Subcutaneous abdominal adipose tissue (tissue), 5 donors: Measurements from ENCODE around the gene CLEC12A.

Experiments
- H3K27ac ChIP-seq: one replicate; pipeline ENCODE4 v1.7.0; 2013; ENCODE audit warnings: low read depth, mild to moderate bottlenecking, inconsistent platforms, low read length, moderate library complexity
- H3K27me3 ChIP-seq, 5 donors: one replicate each; pipeline ENCODE4 v1.7.0; 2013; ENCODE audit warnings: low read length in 5 of 5, inconsistent platforms in 1 of 5; ENCODE audit not compliant: control insufficient read depth in 5 of 5, insufficient read depth in 4 of 5
- H3K36me3 ChIP-seq, 5 donors: one replicate each; pipeline ENCODE4 v1.7.0; 2013; ENCODE audit warnings: low read length in 5 of 5; ENCODE audit not compliant: control insufficient read depth in 5 of 5, insufficient read depth in 5 of 5
- H3K4me1 ChIP-seq, 5 donors: one replicate each; pipeline ENCODE4 v1.7.0; 2013; ENCODE audit warnings: low read length in 5 of 5, mild to moderate bottlenecking in 3 of 5, moderate library complexity in 1 of 5; ENCODE audit not compliant: control insufficient read depth in 5 of 5, insufficient read depth in 5 of 5
- H3K4me3 ChIP-seq, 5 donors: one replicate each; pipeline ENCODE4 v1.7.0; 2013; ENCODE audit warnings: low read length in 5 of 5, low read depth in 1 of 5
- H3K9ac ChIP-seq, 5 donors: one replicate each; pipeline ENCODE4 v1.7.0; 2013; ENCODE audit warnings: low read length in 5 of 5, mild to moderate bottlenecking in 4 of 5, moderate library complexity in 3 of 5
- H3K9me3 ChIP-seq, 5 donors: one replicate each; pipeline ENCODE4 v1.7.0; 2013; ENCODE audit warnings: low read length in 5 of 5; ENCODE audit not compliant: control insufficient read depth in 5 of 5
- donor health status: healthy.
- donor health status: healthy.
- donor health status: healthy.
- donor health status: healthy.
- donor health status: healthy.

The CLEC12A gene

DNA sequence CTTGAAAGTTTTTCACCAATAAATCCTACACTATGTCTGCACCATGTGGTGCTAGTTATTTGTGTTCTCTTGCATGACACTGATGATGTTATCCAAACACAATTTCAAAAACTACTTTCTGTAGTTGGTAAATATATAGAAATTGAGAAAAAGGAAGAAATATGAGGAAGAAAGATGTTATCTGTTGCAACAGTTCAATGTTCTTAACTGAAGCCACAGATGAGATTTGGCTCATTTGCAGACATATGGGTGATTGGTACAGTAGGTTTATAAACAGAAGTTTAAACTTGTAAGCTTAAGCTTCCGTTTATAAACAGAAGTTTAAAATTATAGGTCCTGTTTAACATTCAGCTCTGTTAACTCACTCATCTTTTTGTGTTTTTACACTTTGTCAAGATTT is at the start of gene CLEC12A:
TSS of gene CLEC12A (plus strand) at position 229 of the 400 bp plus-strand sequence. CDS start 188 bp downstream, outside the sequence.
- Histone ChIP-seq H3K27ac (no peak within 1 kb of the TSS), H3K9ac (no peak within 1 kb of the TSS), H3K4me3 (no peak within 1 kb of the TSS)

DNA sequence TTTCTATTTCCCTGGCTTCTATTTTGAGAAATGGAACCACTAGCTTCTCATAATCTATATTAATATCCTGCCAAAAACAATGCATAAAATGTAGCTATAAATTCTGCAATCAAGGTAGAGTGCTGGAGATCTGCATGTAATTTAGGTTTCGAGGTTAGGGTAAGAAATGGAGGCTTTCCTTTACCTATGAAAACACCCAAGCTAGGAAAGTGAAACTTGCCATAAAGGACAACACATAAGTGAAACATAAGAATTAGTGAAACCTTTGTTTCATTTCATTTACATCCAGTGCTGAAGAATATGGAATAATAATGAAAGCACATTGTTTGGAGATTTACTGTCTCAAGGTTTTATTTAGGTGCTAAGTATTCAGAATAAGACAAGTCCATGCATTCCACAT is 48.8 kb upstream of the CLEC12A start:
- Histone ChIP-seq H3K27me3 (peaks cover 0 to 4% (median 0%) of the 10 kb centered on the region in 5 donors), H3K27ac (no peak overlapping the region), H3K9me3 (no peaks in the 10 kb centered on the region), H3K36me3 (no peaks in the 10 kb centered on the region), H3K4me3 (no peak overlapping the region), H3K9ac (no peak overlapping the region), H3K4me1 (peaks cover 0 to 3% (median 0%) of the 10 kb centered on the region in 5 donors)

More for the DNA sequence above, at the start of gene CLEC12A:
- Histone ChIP-seq H3K9me3 (no peaks in the 10 kb centered on the region), H3K27me3 (no peaks in the 10 kb centered on the region), H3K4me1 (no peaks in the 10 kb centered on the region), H3K36me3 (no peaks in the 10 kb centered on the region)

GRCh38 chr12:9925705-9926393 is 45.4 kb upstream of the CLEC12A start:
- H3K9ac ChIP-seq: no peak overlapping the region

GRCh38 chr12:9926876-9927275 is 44.3 kb upstream of the CLEC12A start:
- Histone ChIP-seq H3K27ac (no peak overlapping the region), H3K9ac (no peak overlapping the region), H3K27me3 (no peaks in the 10 kb centered on the region), H3K36me3 (no peaks in the 10 kb centered on the region), H3K4me1 (peaks cover 0 to 3% (median 0%) of the 10 kb centered on the region in 5 donors), H3K4me3 (no peak overlapping the region), H3K9me3 (no peaks in the 10 kb centered on the region)

More at GRCh38 chr12:9925705-9926393, 45.4 kb upstream of the CLEC12A start:
- Histone ChIP-seq H3K27me3 (no peaks in the 10 kb centered on the region), H3K36me3 (no peaks in the 10 kb centered on the region), H3K9me3 (no peaks in the 10 kb centered on the region), H3K4me3 (peak overlapping the region; percentile 48 to 66 (median 54)), H3K27ac (no peak overlapping the region), H3K4me1 (peaks cover 0 to 3% (median 0%) of the 10 kb centered on the region in 5 donors)

DNA sequence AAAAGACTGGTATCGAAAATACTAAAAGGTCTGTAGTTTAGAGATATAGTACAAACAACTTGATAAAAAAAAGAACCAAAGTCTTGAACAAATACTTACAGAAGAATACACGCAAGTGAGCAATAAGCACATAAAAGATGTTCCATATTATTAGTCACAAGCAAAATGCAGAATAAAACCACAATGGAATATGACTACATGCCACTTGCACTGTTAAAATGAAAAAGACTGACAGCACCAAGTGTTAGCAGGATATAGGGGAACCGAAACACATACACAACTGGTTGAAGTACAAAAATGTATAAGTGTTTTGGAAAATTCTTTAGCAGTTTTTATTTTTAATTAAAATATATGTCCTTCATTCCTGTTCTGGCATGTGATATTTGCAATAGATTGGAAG is 42.6 kb upstream of the CLEC12A start:
- Histone ChIP-seq H3K4me3 (no peak overlapping the region), H3K9ac (no peak overlapping the region), H3K27me3 (no peaks in the 10 kb centered on the region), H3K4me1 (peaks cover 0 to 3% (median 0%) of the 10 kb centered on the region in 5 donors), H3K27ac (no peak overlapping the region), H3K36me3 (no peaks in the 10 kb centered on the region), H3K9me3 (no peaks in the 10 kb centered on the region)

DNA sequence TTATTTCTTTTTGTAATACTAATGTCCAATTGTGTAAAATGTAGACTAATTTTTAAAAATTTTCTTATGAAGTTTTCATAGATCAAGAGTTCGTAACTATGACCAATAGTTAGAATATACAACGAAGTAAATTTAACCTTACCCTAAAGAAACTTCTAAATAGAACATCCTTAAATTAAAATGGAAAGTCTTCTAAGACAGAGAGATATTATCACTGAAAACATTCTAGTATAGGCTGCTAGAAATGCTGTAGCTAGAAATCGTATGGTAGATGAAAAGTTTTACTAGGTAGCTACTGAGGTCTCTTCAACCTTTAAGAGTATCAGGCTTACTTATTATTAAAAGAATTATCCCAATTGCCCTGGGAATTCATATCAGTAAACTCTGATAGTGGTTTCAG is 40.0 kb upstream of the CLEC12A start:
- no peaks in the 10 kb centered on the region for H3K36me3 ChIP-seq
- no peaks in the 10 kb centered on the region for H3K4me1 ChIP-seq
- H3K27ac ChIP-seq: no peak overlapping the region
- no peak overlapping the region for H3K4me3 ChIP-seq
- no peak overlapping the region for H3K9ac ChIP-seq
- H3K9me3 ChIP-seq: no peaks in the 10 kb centered on the region
- H3K27me3 ChIP-seq: no peaks in the 10 kb centered on the region

DNA sequence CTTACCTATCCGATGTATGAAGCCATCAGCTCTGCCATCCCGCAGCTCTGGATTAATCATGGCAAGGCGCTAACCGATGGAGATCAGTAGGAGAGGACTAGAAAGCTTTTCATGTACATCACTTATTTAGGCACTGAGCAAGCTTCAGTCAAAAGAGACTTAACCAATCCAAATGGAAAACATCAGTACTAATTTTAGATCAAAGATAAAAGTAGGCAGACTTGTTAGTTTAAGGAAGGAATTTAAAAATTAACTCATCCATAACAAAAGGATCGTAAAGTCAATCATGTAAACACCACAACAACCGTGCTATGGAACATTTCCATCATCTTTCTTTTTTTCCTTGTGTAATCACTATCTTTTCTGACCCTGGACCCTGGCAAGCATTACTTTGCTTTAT is 38.9 kb upstream of the CLEC12A start, which contains the start of gene CLEC2A:
TSS of gene CLEC2A (minus strand) at position 101 of the 400 bp plus-strand sequence. CDS start at position 60, 41 bp downstream.
- Histone ChIP-seq H3K27me3 (no peaks in the 10 kb centered on the region), H3K9ac (no peak within 1 kb of the TSS), H3K9me3 (no peaks in the 10 kb centered on the region)

GRCh38 chr12:9933958-9934357 is 37.3 kb upstream of the CLEC12A start:
- H3K4me1 ChIP-seq: no peaks in the 10 kb centered on the region
- no peaks in the 10 kb centered on the region for H3K9me3 ChIP-seq
- H3K9ac ChIP-seq: no peak overlapping the region
- H3K4me3 ChIP-seq: no peak overlapping the region
- H3K36me3 ChIP-seq: no peaks in the 10 kb centered on the region
- H3K27me3 ChIP-seq: no peaks in the 10 kb centered on the region
- no peak overlapping the region for H3K27ac ChIP-seq

More for the DNA sequence above, 38.9 kb upstream of the CLEC12A start, which contains the start of gene CLEC2A:
- Histone ChIP-seq H3K36me3 (no peaks in the 10 kb centered on the region), H3K27ac (no peak within 1 kb of the TSS), H3K4me3 (no peak within 1 kb of the TSS), H3K4me1 (no peaks in the 10 kb centered on the region)

DNA sequence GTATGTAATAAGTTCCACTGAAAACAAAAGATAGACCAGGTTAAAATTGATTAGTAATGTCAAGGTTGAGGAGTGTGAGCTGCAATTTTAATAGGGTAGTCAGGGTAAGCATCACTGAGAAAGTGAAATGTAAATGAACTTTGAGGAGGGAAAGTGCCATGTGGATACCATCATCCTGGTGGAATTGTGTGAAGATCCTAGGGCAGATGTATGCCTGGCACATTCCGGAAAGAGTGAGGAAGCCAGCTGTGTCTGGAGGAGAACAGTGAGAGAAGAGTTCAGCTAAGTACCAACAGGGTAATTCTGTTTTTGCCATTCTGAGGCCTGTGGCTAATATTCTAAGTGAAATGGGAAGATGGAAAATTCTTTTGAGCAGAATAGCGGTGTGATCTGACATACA is 36.2 kb upstream of the CLEC12A start:
- no peaks in the 10 kb centered on the region for H3K27me3 ChIP-seq
- H3K4me3 ChIP-seq: no peak overlapping the region
- no peak overlapping the region for H3K27ac ChIP-seq
- no peaks in the 10 kb centered on the region for H3K9me3 ChIP-seq
- H3K36me3 ChIP-seq: no peaks in the 10 kb centered on the region
- H3K4me1 ChIP-seq: no peaks in the 10 kb centered on the region
- no peak overlapping the region for H3K9ac ChIP-seq

GRCh38 chr12:9936591-9936990 is 34.6 kb upstream of the CLEC12A start:
- H3K9me3 ChIP-seq: no peaks in the 10 kb centered on the region

More at GRCh38 chr12:9936591-9936990, 34.6 kb upstream of the CLEC12A start:
- Histone ChIP-seq H3K36me3 (no peaks in the 10 kb centered on the region), H3K27ac (no peak overlapping the region), H3K9ac (no peak overlapping the region), H3K27me3 (no peaks in the 10 kb centered on the region), H3K4me1 (no peaks in the 10 kb centered on the region), H3K4me3 (no peak overlapping the region)
